ENCODE results near the gene GTF2A2. TPM values are rescaled to one million over a fixed set of nuclear protein-coding genes. Genes with fewer than 3 reads are reported as not detected.

Gene GTF2A2
- total RNA-seq, 1 donor from 2014 or later: 72.7 TPM

DNA sequence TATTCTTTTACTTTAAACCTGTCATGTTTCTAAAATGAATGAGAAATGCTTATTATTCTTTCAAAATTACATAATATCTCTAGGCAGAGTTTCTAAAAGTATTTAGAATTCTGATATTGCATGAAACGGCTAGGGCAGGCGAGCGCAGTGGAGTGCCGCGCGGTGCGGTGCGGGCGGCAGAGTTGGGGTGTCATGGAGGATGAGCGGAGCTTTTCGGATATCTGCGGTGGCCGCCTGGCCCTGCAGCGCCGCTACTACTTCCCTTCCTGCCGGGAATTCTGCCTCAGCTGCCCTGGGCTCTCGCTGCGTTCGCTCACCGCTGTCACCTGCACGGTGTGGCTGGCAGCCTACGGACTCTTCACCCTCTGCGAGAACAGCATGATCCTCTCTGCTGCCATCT, 19.2 kb upstream of the GTF2A2 start:
- no peak overlapping the region for H3K4me3 Mint-ChIP-seq (ENCODE audit: unreplicated experiment)
- peaks cover 14% of the 10 kb centered on the region for H3K4me1 Mint-ChIP-seq (ENCODE audit: unreplicated experiment)
- TF ChIP-seq, protein P1, sequence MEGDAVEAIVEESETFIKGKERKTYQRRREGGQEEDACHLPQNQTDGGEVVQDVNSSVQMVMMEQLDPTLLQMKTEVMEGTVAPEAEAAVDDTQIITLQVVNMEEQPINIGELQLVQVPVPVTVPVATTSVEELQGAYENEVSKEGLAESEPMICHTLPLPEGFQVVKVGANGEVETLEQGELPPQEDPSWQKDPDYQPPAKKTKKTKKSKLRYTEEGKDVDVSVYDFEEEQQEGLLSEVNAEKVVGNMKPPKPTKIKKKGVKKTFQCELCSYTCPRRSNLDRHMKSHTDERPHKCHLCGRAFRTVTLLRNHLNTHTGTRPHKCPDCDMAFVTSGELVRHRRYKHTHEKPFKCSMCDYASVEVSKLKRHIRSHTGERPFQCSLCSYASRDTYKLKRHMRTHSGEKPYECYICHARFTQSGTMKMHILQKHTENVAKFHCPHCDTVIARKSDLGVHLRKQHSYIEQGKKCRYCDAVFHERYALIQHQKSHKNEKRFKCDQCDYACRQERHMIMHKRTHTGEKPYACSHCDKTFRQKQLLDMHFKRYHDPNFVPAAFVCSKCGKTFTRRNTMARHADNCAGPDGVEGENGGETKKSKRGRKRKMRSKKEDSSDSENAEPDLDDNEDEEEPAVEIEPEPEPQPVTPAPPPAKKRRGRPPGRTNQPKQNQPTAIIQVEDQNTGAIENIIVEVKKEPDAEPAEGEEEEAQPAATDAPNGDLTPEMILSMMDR (IDR thresholded peaks at IDR 0.05; ENCODE audit: unreplicated experiment): no peak
- no peak for DNase-seq (ENCODE audit: low spot score)
- no peaks in the 10 kb centered on the region for H3K9me3 Mint-ChIP-seq (ENCODE audit: unreplicated experiment)
- H3K36me3 Mint-ChIP-seq (ENCODE audit: low read depth, unreplicated experiment): peaks cover 40% of the 10 kb centered on the region
- no peak overlapping the region for H3K27ac Mint-ChIP-seq (ENCODE audit: unreplicated experiment)
- H3K27me3 Mint-ChIP-seq (ENCODE audit: unreplicated experiment): no peaks in the 10 kb centered on the region

DNA sequence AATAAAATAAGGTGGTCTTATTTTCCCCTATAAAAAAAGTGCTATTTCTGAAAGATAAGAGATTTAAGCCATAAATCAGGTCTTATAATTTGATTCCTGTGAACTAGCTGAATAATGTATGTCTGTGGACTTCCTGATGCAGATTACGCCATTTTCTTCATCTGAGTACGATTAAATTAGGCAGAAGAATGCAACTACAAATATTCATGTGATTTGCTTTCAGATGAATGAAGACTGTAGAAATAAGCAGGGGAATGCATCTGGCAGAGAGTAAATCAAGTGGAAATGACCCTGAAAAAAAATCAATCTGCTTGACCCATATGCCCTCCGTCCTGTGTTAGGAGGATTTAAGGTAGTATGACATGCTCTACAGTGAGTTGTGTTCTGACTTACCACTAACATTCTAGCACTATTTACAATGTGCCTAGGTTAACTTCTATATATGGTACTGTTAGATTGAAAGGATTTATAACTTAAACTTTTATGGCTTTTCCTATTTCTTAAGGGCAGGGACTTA, 17.1 kb upstream of the GTF2A2 start:
- H3K4me3 Mint-ChIP-seq (ENCODE audit: unreplicated experiment): no peak overlapping the region
- H3K9me3 Mint-ChIP-seq (ENCODE audit: unreplicated experiment): no peaks in the 10 kb centered on the region
- H3K27ac Mint-ChIP-seq (ENCODE audit: unreplicated experiment): no peak overlapping the region
- H3K27me3 Mint-ChIP-seq (ENCODE audit: unreplicated experiment): no peaks in the 10 kb centered on the region
- TF ChIP-seq, protein P1 (IDR thresholded peaks at IDR 0.05; ENCODE audit: unreplicated experiment): no peak
- peaks cover 44% of the 10 kb centered on the region for H3K36me3 Mint-ChIP-seq (ENCODE audit: low read depth, unreplicated experiment)
- DNase-seq (ENCODE audit: low spot score): no peak
- peaks cover 12% of the 10 kb centered on the region for H3K4me1 Mint-ChIP-seq (ENCODE audit: unreplicated experiment)

DNA sequence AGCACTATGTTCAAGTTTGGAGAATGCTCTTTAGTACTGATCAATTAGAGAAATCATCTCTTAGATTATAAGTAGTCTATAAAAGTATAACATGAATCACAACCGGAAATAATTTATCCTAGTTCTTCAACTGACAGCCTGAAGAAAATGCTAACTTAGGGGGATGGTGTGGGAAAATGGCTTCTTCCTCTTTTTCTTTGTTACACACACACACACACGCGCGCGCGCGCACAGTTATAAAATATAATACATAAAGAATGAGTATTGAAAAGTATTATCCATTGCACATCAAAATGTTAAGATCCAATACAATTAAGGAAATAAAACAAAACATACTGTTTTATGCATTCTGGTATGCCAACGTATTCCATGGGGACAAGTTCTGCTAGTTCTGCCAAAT, 11.2 kb upstream of the GTF2A2 start:
- Mint-ChIP-seq H3K27me3 (ENCODE audit: unreplicated experiment) (no peaks in the 10 kb centered on the region), H3K27ac (ENCODE audit: unreplicated experiment) (no peak overlapping the region), H3K36me3 (ENCODE audit: low read depth, unreplicated experiment) (peaks cover 21% of the 10 kb centered on the region), H3K9me3 (ENCODE audit: unreplicated experiment) (no peaks in the 10 kb centered on the region), H3K4me1 (ENCODE audit: unreplicated experiment) (no peaks in the 10 kb centered on the region), H3K4me3 (ENCODE audit: unreplicated experiment) (no peak overlapping the region)
- TF ChIP-seq, protein P1 (IDR thresholded peaks at IDR 0.05; ENCODE audit: unreplicated experiment): no peak
- no peak for DNase-seq (ENCODE audit: low spot score)

DNA sequence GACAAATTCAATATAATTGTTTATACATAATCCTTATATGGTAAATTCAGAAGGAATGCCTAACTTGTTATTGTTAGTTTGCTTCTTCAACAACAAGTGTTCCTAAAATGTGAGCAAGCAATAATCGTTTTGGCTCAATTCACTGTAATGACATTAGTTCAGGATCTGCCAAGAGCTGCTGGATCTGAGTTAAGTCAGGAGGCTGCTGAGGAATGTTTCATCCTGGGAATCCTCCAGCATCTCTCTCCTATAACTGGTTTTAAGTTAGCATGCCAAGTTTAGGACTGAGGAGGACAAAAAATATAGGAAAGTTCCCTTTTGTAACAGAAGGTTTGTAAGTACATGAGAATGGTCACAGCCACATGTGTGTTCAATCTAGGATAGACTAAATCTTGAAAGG, 4.9 kb upstream of the GTF2A2 start:
- Mint-ChIP-seq H3K9me3 (ENCODE audit: unreplicated experiment) (no peaks in the 10 kb centered on the region), H3K4me1 (ENCODE audit: unreplicated experiment) (no peaks in the 10 kb centered on the region), H3K36me3 (ENCODE audit: low read depth, unreplicated experiment) (peaks cover 23% of the 10 kb centered on the region), H3K27me3 (ENCODE audit: unreplicated experiment) (no peaks in the 10 kb centered on the region), H3K27ac (ENCODE audit: unreplicated experiment) (no peak overlapping the region), H3K4me3 (ENCODE audit: unreplicated experiment) (no peak overlapping the region)
- TF ChIP-seq, protein P1 (IDR thresholded peaks at IDR 0.05; ENCODE audit: unreplicated experiment): no peak
- no peak for DNase-seq (ENCODE audit: low spot score)

DNA sequence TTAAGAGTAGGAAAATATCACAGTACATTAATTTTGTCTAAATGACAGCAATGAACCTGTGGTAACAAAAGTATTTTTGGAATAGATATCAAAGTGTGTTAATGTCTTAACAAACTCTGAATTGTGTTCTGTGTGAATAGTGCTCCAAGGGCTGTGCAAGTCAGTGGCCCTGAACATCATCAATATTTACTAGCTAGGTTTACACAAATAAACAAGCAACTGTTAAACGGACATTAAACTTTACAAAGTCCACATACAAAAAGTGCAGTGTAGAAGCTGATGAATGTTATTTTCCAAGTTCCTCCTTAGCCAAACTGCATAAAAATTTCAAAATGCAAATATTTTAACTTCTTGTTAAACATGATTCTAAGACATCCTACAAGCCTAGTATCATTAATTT, 2.1 kb upstream of the GTF2A2 start:
- H3K4me3 Mint-ChIP-seq (ENCODE audit: unreplicated experiment): no peak overlapping the region
- H3K27me3 Mint-ChIP-seq (ENCODE audit: unreplicated experiment): no peaks in the 10 kb centered on the region
- H3K36me3 Mint-ChIP-seq (ENCODE audit: low read depth, unreplicated experiment): peaks cover 19% of the 10 kb centered on the region
- H3K27ac Mint-ChIP-seq (ENCODE audit: unreplicated experiment): no peak overlapping the region
- DNase-seq (ENCODE audit: low spot score): no peak
- TF ChIP-seq, protein P1 (IDR thresholded peaks at IDR 0.05; ENCODE audit: unreplicated experiment): no peak
- H3K9me3 Mint-ChIP-seq (ENCODE audit: unreplicated experiment): no peaks in the 10 kb centered on the region
- no peaks in the 10 kb centered on the region for H3K4me1 Mint-ChIP-seq (ENCODE audit: unreplicated experiment)
